Measurements from ENCODE around the gene KRTAP1-1.

Gene KRTAP1-1

DNA sequence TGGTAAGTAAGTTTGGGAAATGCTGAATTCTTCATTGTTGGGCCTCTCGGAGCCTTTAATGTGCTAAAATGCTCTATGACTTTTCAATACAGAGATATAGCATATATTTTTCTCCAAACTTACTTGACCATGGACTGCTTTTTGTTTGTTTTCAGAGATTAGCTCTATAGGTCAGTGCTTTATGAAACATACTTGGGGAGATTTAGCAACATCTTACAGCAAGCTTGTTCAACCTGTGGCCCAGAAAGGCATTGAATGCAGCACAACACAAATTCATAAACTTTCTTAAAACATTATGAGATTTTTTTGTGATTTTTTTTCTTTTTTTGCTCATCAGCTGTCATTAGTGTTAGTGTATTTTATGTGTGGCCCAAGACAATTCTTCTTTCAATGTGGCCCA is 31.3 kb downstream of the KRTAP1-1 start:
- no peaks in the 10 kb centered on the region for H3K79me2 ChIP-seq (ENCODE audit: insufficient read depth, low read length)
- no peak overlapping the region for H3K4me3 ChIP-seq (ENCODE audit: insufficient read depth, low read length, poor library complexity, severe bottlenecking)
- H4K20me1 ChIP-seq (ENCODE audit: low read depth, low read length), result no peaks in the 10 kb centered on the region
- TF ChIP-seq EZH2phosphoT487 (conservative IDR thresholded peaks at IDR 0.05; ENCODE audit: low read length), result no peak
- TF ChIP-seq, protein P1, sequence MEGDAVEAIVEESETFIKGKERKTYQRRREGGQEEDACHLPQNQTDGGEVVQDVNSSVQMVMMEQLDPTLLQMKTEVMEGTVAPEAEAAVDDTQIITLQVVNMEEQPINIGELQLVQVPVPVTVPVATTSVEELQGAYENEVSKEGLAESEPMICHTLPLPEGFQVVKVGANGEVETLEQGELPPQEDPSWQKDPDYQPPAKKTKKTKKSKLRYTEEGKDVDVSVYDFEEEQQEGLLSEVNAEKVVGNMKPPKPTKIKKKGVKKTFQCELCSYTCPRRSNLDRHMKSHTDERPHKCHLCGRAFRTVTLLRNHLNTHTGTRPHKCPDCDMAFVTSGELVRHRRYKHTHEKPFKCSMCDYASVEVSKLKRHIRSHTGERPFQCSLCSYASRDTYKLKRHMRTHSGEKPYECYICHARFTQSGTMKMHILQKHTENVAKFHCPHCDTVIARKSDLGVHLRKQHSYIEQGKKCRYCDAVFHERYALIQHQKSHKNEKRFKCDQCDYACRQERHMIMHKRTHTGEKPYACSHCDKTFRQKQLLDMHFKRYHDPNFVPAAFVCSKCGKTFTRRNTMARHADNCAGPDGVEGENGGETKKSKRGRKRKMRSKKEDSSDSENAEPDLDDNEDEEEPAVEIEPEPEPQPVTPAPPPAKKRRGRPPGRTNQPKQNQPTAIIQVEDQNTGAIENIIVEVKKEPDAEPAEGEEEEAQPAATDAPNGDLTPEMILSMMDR (IDR thresholded peaks at IDR 0.05; ENCODE audit: insufficient read depth, low read length, poor library complexity, severe bottlenecking), result no peak
- no peaks in the 10 kb centered on the region for H3K9me2 ChIP-seq (replicated peaks; ENCODE audit: insufficient read depth, low read length)
- no peaks in the 10 kb centered on the region for H3F3A ChIP-seq (ENCODE audit: insufficient read depth)
- H3K27me3 ChIP-seq (ENCODE audit: low read length), result no peaks in the 10 kb centered on the region
- no peak overlapping the region for H3K9ac ChIP-seq (ENCODE audit: low read length)
- no peak overlapping the region for H2AFZ ChIP-seq (ENCODE audit: low read depth, low read length, severe bottlenecking)
- no peaks in the 10 kb centered on the region for H3K36me3 ChIP-seq (ENCODE audit: low read length)
- no peak overlapping the region for H3K27ac ChIP-seq (ENCODE audit: low read depth, low read length)
- H3K9me3 ChIP-seq (ENCODE audit: insufficient read depth, low read length), result no peaks in the 10 kb centered on the region
- no peak overlapping the region for H3K4me2 ChIP-seq (ENCODE audit: low read depth, low read length, poor library complexity, severe bottlenecking)

GRCh38 chr17:41009301-41009760 is 31.9 kb downstream of the KRTAP1-1 start:
- Histone ChIP-seq H3K27ac (ENCODE audit: low read depth, low read length) (no peak overlapping the region), H3K9me2 (replicated peaks; ENCODE audit: insufficient read depth, low read length) (no peaks in the 10 kb centered on the region), H3K4me2 (ENCODE audit: low read depth, low read length, poor library complexity, severe bottlenecking) (no peak overlapping the region), H3K9ac (ENCODE audit: low read length) (no peak overlapping the region), H4K20me1 (ENCODE audit: low read depth, low read length) (no peaks in the 10 kb centered on the region), H3K9me3 (ENCODE audit: insufficient read depth, low read length) (no peaks in the 10 kb centered on the region), H3K79me2 (ENCODE audit: insufficient read depth, low read length) (no peaks in the 10 kb centered on the region), H2AFZ (ENCODE audit: low read depth, low read length, severe bottlenecking) (no peak overlapping the region), H3K36me3 (ENCODE audit: low read length) (no peaks in the 10 kb centered on the region), H3K4me3 (ENCODE audit: insufficient read depth, low read length, poor library complexity, severe bottlenecking) (no peak overlapping the region), H3K27me3 (ENCODE audit: low read length) (no peaks in the 10 kb centered on the region), H3F3A (ENCODE audit: insufficient read depth) (no peaks in the 10 kb centered on the region)
- TF ChIP-seq EZH2phosphoT487 (conservative IDR thresholded peaks at IDR 0.05; ENCODE audit: low read length), result no peak
- TF ChIP-seq, protein P1 (IDR thresholded peaks at IDR 0.05; ENCODE audit: insufficient read depth, low read length, poor library complexity, severe bottlenecking), result no peak

- Histone ChIP-seq H2AFZ (ENCODE audit: low read depth, low read length, severe bottlenecking) (no peak within 1 kb of the TSS), H3K36me3 (ENCODE audit: low read length) (no peaks in the 10 kb centered on the region), H3K27me3 (ENCODE audit: low read length) (no peaks in the 10 kb centered on the region), H3K79me2 (ENCODE audit: insufficient read depth, low read length) (no peaks in the 10 kb centered on the region), H3K4me3 (ENCODE audit: insufficient read depth, low read length, poor library complexity, severe bottlenecking) (no peak within 1 kb of the TSS), H3F3A (ENCODE audit: insufficient read depth) (no peaks in the 10 kb centered on the region), H3K9me2 (replicated peaks; ENCODE audit: insufficient read depth, low read length) (no peaks in the 10 kb centered on the region), H3K4me2 (ENCODE audit: low read depth, low read length, poor library complexity, severe bottlenecking) (no peak within 1 kb of the TSS), H3K9me3 (ENCODE audit: insufficient read depth, low read length) (no peaks in the 10 kb centered on the region), H3K9ac (ENCODE audit: low read length) (no peak within 1 kb of the TSS), H4K20me1 (ENCODE audit: low read depth, low read length) (no peaks in the 10 kb centered on the region), H3K27ac (ENCODE audit: low read depth, low read length) (no peak within 1 kb of the TSS)
- TF ChIP-seq EZH2phosphoT487 (conservative IDR thresholded peaks at IDR 0.05; ENCODE audit: low read length), result no peak
Observed at GRCh38 chr17:41008811-41009210, 32.4 kb downstream of the KRTAP1-1 start, which contains the start of gene KRTAP3-1. KRTAP3-1 (minus strand) TSS chr17:41009128; CDS start chr17:41009074, 54 bp downstream.

GRCh38 chr17:41004397-41004796 is 36.9 kb downstream of the KRTAP1-1 start:
- no peak for TF ChIP-seq EZH2phosphoT487 (conservative IDR thresholded peaks at IDR 0.05; ENCODE audit: low read length)
- TF ChIP-seq, protein P1 (IDR thresholded peaks at IDR 0.05; ENCODE audit: insufficient read depth, low read length, poor library complexity, severe bottlenecking), result no peak
- Histone ChIP-seq H3K4me3 (ENCODE audit: insufficient read depth, low read length, poor library complexity, severe bottlenecking) (no peak overlapping the region), H3K9me3 (ENCODE audit: insufficient read depth, low read length) (no peaks in the 10 kb centered on the region), H3K27ac (ENCODE audit: low read depth, low read length) (no peak overlapping the region), H3K27me3 (ENCODE audit: low read length) (no peaks in the 10 kb centered on the region), H3K4me2 (ENCODE audit: low read depth, low read length, poor library complexity, severe bottlenecking) (no peak overlapping the region), H3K9me2 (replicated peaks; ENCODE audit: insufficient read depth, low read length) (no peaks in the 10 kb centered on the region), H3K36me3 (ENCODE audit: low read length) (no peaks in the 10 kb centered on the region), H4K20me1 (ENCODE audit: low read depth, low read length) (no peaks in the 10 kb centered on the region), H3K9ac (ENCODE audit: low read length) (no peak overlapping the region), H3K79me2 (ENCODE audit: insufficient read depth, low read length) (no peaks in the 10 kb centered on the region), H2AFZ (ENCODE audit: low read depth, low read length, severe bottlenecking) (no peak overlapping the region), H3F3A (ENCODE audit: insufficient read depth) (no peaks in the 10 kb centered on the region)

All from SU-DHL-6 (cell line).